Mesendoderm (in vitro differentiated cells): Measurements from ENCODE around the gene CCDC86.

ENCODE experiments used
- DNase-seq: peaks from one replicate; pipeline ENCODE4 v3.0.0; 2013
- H2AK5ac ChIP-seq: 2 replicates; pipeline ENCODE4 v1.6.1; 2013; ENCODE audit warnings: low read length, inconsistent platforms
- H2BK120ac ChIP-seq: 2 replicates; pipeline ENCODE4 v1.6.1; 2013; ENCODE audit warnings: low read depth, mild to moderate bottlenecking, low read length, moderate library complexity, mixed read lengths
- H2BK15ac ChIP-seq: replicated peaks from 2 replicates; pipeline ENCODE4 v1.6.1; 2013; ENCODE audit warnings: low read depth, mild to moderate bottlenecking, moderate library complexity
- H2BK5ac ChIP-seq: 2 replicates; pipeline ENCODE4 v1.6.1; 2013; ENCODE audit warnings: low read length, inconsistent platforms
- H3K18ac ChIP-seq: 2 replicates; pipeline ENCODE4 v1.6.1; 2013; ENCODE audit warnings: mild to moderate bottlenecking, low read length, mixed read lengths
- H3K23ac ChIP-seq: one replicate; pipeline ENCODE4 v1.6.1; 2013; ENCODE audit warnings: low read length
- H3K27ac ChIP-seq: 2 replicates; pipeline ENCODE4 v1.5.1; 2013; ENCODE audit warnings: low read depth, mild to moderate bottlenecking, inconsistent platforms, low read length, moderate library complexity
- H3K27me3 ChIP-seq: 2 replicates; pipeline ENCODE4 v1.6.1; 2013; ENCODE audit warnings: low read length, control low read depth, mild to moderate bottlenecking, inconsistent platforms; ENCODE audit not compliant: insufficient read depth, poor library complexity
- H3K36me3 ChIP-seq: 2 replicates; pipeline ENCODE4 v1.6.1; 2013; ENCODE audit warnings: low read length, inconsistent platforms; ENCODE audit not compliant: control insufficient read depth, insufficient read depth
- H3K4ac ChIP-seq: one replicate; pipeline ENCODE4 v1.6.1; 2013; ENCODE audit warnings: low read depth, mild to moderate bottlenecking, low read length, moderate library complexity
- H3K4me1 ChIP-seq: 2 replicates; pipeline ENCODE4 v1.6.1; 2013; ENCODE audit warnings: low read depth, low read length, inconsistent platforms; ENCODE audit not compliant: control insufficient read depth
- H3K4me2 ChIP-seq: 2 replicates; pipeline ENCODE4 v1.6.1; 2013; ENCODE audit warnings: low read length
- H3K4me3 ChIP-seq: 2 replicates; pipeline ENCODE4 v1.5.1; 2013; ENCODE audit warnings: mild to moderate bottlenecking, low read length
- H3K56ac ChIP-seq: one replicate; pipeline ENCODE4 v1.6.1; 2013; ENCODE audit warnings: low read length
- H3K79me1 ChIP-seq: 2 replicates; pipeline ENCODE4 v1.6.1; 2013; ENCODE audit warnings: low read length, inconsistent platforms
- H3K79me2 ChIP-seq: 2 replicates; pipeline ENCODE4 v1.6.1; 2013; ENCODE audit warnings: mild to moderate bottlenecking, low read length; ENCODE audit not compliant: control insufficient read depth, insufficient read depth
- H3K9ac ChIP-seq: 2 replicates; pipeline ENCODE4 v1.6.1; 2013; ENCODE audit warnings: low read length, inconsistent platforms
- H4K5ac ChIP-seq: one replicate; pipeline ENCODE4 v1.6.1; 2013; ENCODE audit warnings: low read length
- H4K8ac ChIP-seq: one replicate; pipeline ENCODE4 v1.6.1; 2013; ENCODE audit warnings: low read depth, mild to moderate bottlenecking, control low read depth, low read length, moderate library complexity
- WGBS: extraction: QIAGEN DNeasy Blood & Tissue Kit; methylation state at CpG from one replicate; pipeline ENCODE4 v1.1.7; 2013; ENCODE audit warnings: low lambda C conversion rate, missing lambda C conversion rate; ENCODE audit not compliant: insufficient coverage; ENCODE audit errors: extremely low coverage; 5-methylcytosine and 5-hydroxymethylcytosine counted together

Gene CCDC86

DNA sequence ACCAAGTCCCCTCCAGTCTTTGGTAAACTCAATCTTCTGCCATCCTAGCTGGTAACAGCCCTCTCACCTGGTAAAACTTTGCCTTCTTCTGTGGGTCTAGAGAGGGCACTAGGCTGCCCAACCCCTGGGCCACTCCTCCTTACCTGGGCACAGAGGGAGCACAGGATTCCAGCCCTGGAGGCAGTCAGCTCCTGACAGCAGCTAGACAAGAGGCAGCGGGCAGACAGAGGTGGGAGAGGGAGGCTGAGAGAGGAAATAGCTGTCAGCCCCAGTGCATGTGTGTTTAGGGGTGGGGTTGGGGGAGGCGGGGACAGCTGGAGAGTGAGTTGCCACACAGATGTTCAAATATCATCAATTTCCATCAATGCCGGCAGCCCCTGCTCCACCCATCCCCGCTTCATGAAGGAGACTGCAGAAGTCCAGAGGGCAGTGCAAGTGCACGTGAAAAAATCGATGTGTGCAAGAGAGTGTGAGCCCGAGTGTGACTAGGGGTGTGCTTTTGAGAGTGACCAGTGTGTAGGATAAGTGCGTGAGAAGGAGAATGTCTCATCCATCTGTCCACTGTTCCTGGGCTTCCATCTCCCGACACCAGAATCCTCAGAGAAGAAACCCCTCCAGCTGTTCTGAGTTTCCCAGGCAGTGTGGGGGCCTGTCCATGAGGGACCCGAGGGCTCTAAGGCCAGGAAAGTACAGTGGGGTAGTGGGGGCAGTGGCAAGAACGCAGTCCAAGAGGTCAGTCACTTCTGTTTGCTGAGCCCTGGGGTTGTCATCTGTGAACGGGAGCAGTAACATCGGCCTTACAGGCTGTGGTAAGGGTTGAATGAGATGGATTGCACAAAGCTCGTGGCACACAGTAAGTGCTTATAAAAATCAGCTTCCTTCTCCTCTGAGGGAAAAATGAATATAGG, 14.1 kb downstream of the CCDC86 start, which contains the start of gene PTGDR2:
PTGDR2 (minus strand) TSS at position 225 of the 908 bp plus-strand sequence. CDS start 2,228 bp downstream, outside the sequence.
- no peak within 1 kb of the TSS for H3K4me2 ChIP-seq
- WGBS, result no CpG with 5 or more reads among the region's 14 CpGs
- no peak within 1 kb of the TSS for H3K27ac ChIP-seq
- H3K79me1 ChIP-seq, result no peaks in the 10 kb centered on the region
- no peak within 1 kb of the TSS for H2AK5ac ChIP-seq
- no peak within 1 kb of the TSS for H3K18ac ChIP-seq
- H2BK15ac ChIP-seq, result no peak within 1 kb of the TSS
- no peaks in the 10 kb centered on the region for H3K79me2 ChIP-seq
- H3K56ac ChIP-seq, result no peak within 1 kb of the TSS
- H3K4me1 ChIP-seq, result no peaks in the 10 kb centered on the region
- no peak within 1 kb of the TSS for H3K9ac ChIP-seq
- H3K4ac ChIP-seq, result no peak within 1 kb of the TSS
- H3K36me3 ChIP-seq, result peaks cover 3% of the 10 kb centered on the region
- H4K8ac ChIP-seq, result no peak within 1 kb of the TSS
- no peak within 1 kb of the TSS for H2BK120ac ChIP-seq
- no peak within 1 kb of the TSS for H4K5ac ChIP-seq
- no peak within 1 kb of the TSS for H3K23ac ChIP-seq
- no peak within 1 kb of the TSS for H2BK5ac ChIP-seq
- no peak for DNase-seq
- H3K27me3 ChIP-seq, result no peaks in the 10 kb centered on the region
- H3K4me3 ChIP-seq, result no peak within 1 kb of the TSS

DNA sequence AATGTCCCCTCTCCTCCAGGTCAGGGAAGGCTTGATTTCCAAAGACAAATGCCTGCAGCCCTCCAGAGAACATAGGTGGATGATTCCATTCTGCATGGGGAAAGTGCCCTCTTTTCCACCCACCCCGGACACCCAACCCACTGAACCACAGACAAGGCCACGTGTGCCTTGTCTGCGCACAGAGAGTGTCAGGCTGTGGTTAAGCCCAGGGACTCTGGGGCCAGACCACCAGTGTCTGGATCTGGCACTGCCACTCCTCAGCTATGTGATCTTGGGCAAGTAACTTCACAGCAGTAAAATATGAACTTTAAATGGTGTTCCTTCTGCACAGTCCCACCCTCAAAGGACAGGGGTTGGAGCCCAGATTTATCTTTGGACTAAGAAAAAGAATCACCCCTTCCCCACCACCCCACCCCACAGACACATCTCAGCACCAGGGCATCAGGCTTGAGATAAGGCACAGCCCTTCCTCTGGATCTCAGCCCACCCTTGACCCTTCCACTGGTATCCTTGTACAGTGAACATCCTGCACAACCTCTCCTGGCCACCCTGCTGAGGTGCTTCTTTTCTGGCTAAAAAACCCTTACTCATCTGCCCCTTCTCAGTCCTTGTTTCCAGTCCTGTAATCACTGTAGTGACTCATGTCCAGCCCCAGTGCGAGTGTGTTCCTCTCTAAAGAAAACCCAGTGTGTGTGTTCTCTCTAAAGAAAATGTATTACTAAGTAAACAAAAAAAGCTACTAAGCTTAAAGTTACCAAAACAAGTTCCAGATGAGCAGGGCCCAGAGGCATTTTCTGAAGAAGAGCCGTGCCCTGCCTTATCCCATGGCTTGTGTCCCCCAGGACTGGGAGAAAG, 15.7 kb downstream of the CCDC86 start:
- Histone ChIP-seq H3K36me3 (no peaks in the 10 kb centered on the region), H3K9ac (no peak overlapping the region), H2BK5ac (no peak overlapping the region), H4K5ac (no peak overlapping the region), H3K79me1 (no peaks in the 10 kb centered on the region), H2BK120ac (no peak overlapping the region), H3K18ac (no peak overlapping the region), H3K79me2 (no peaks in the 10 kb centered on the region), H3K23ac (no peak overlapping the region), H2AK5ac (no peak overlapping the region), H3K27ac (no peak overlapping the region), H3K27me3 (no peaks in the 10 kb centered on the region), H3K56ac (no peak overlapping the region), H3K4ac (no peak overlapping the region), H3K4me1 (no peaks in the 10 kb centered on the region), H2BK15ac (no peak overlapping the region), H3K4me3 (no peak overlapping the region), H3K4me2 (no peak overlapping the region), H4K8ac (no peak overlapping the region)
- no CpG with 5 or more reads among the region's 5 CpGs for WGBS
- no peak for DNase-seq

DNA sequence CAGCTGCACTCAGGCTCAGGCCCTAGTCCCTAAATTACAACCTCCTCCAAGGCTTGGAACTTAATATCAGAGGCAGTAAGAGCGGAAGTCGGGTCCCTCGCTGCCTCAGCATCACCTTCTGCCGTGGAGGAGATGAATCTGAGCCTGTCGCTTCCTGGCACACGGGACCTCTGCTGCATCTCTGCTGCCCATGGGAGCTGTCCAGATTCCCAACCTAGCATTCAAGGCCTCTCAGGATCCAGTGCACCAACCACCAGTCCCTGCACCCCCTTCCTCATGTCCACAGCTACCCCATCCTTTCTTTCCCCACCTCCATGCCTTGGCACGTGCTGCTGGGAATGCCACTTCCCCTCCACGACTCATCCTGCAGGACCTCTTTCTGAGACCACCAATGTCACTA, 16.3 kb downstream of the CCDC86 start:
- no peak for DNase-seq
- no peak overlapping the region for H4K8ac ChIP-seq
- no CpG with 5 or more reads among the region's 8 CpGs for WGBS
- H3K18ac ChIP-seq, result no peak overlapping the region
- H4K5ac ChIP-seq, result no peak overlapping the region
- no peak overlapping the region for H2AK5ac ChIP-seq
- no peak overlapping the region for H3K27ac ChIP-seq
- H2BK15ac ChIP-seq, result no peak overlapping the region
- H3K36me3 ChIP-seq, result no peaks in the 10 kb centered on the region
- no peaks in the 10 kb centered on the region for H3K79me1 ChIP-seq
- no peak overlapping the region for H3K4me3 ChIP-seq
- H3K27me3 ChIP-seq, result no peaks in the 10 kb centered on the region
- no peak overlapping the region for H2BK5ac ChIP-seq
- no peak overlapping the region for H3K56ac ChIP-seq
- no peaks in the 10 kb centered on the region for H3K79me2 ChIP-seq
- H2BK120ac ChIP-seq, result no peak overlapping the region
- no peak overlapping the region for H3K4ac ChIP-seq
- H3K23ac ChIP-seq, result no peak overlapping the region
- H3K9ac ChIP-seq, result no peak overlapping the region
- H3K4me1 ChIP-seq, result no peaks in the 10 kb centered on the region
- H3K4me2 ChIP-seq, result no peak overlapping the region

DNA sequence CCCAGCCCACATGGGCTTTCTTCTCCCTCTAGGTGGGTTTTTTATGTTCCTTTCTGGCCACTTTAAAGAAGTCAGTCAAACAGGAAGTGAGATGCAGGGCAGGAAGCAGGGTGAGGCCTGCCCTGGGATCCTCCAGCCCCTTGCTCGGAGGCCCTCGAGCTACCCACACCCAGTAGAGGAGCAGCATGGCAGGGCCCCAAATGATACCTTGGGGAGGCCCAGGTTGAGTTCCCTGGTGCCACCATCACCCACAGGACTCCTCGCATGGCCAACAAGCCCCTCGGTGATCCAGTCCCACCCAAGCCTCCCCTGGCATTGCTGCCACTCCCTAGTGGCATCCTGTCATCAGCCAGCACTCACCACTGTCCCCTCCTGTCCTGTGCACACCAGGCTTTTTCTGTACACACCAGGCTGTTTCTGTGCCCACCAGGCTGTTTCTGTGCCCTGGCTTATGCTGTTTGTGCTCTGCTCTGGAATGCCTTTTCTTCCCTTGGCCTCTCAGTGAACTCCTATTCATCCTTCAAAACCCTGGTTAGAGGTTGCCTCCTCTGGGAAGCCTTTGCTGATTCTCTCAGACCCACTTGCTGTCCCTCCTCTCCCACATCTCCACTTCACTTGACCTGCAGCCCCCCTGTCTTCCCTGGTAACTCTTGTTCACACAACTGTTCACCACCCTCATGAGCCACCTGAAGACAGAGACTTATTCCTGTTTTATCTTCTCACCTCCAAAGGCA, 17.0 kb downstream of the CCDC86 start:
- no peak overlapping the region for H2BK5ac ChIP-seq

DNA sequence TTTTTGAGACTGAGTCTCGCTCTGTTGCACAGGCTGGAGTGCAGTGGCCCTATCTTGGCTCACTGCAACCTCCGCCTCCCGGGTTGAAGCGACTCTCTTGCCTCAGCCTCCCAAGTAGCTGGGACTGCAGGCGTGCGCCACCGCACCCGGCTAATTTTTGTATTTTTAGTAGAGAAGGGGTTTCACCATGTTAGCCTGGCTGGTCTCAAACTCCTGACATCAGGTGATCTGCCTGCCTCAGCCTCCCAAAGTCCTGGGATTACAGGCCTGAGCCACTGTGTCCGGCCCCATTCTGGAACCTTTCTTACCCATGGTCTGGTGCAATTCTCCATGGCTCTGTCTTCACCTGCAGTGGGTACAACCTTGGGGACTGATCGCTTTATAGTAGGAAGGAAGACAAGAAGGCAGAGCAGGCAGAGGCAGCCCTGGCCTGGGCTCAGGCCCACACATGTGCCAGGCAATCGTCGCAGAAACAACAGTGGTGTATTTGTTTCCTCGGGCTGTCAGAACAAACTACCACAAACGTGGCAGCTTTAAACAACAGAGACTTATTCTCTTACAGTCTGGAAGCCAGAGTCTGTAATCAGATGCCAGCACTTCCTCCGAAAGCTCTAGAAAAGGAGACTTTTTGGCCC, 17.8 kb downstream of the CCDC86 start:
- H4K8ac ChIP-seq, result no peak overlapping the region
- no peak overlapping the region for H3K56ac ChIP-seq
- no peak overlapping the region for H3K4me3 ChIP-seq
- H4K5ac ChIP-seq, result no peak overlapping the region
- H2BK5ac ChIP-seq, result no peak overlapping the region
- H3K79me2 ChIP-seq, result no peaks in the 10 kb centered on the region
- WGBS, result no CpG with 5 or more reads among the region's 15 CpGs
- H3K27ac ChIP-seq, result no peak overlapping the region
- no peaks in the 10 kb centered on the region for H3K79me1 ChIP-seq
- H3K36me3 ChIP-seq, result no peaks in the 10 kb centered on the region
- H3K4me1 ChIP-seq, result no peaks in the 10 kb centered on the region
- no peak overlapping the region for H2BK15ac ChIP-seq
- H3K27me3 ChIP-seq, result no peaks in the 10 kb centered on the region
- no peak overlapping the region for H2AK5ac ChIP-seq
- no peak overlapping the region for H3K4me2 ChIP-seq
- H3K4ac ChIP-seq, result no peak overlapping the region
- no peak overlapping the region for H3K9ac ChIP-seq
- no peak overlapping the region for H3K23ac ChIP-seq
- DNase-seq, result no peak
- H2BK120ac ChIP-seq, result no peak overlapping the region
- H3K18ac ChIP-seq, result no peak overlapping the region

More for the DNA sequence above, 17.0 kb downstream of the CCDC86 start:
- Histone ChIP-seq H3K9ac (no peak overlapping the region), H3K79me2 (no peaks in the 10 kb centered on the region), H3K36me3 (no peaks in the 10 kb centered on the region), H3K27ac (no peak overlapping the region), H3K79me1 (no peaks in the 10 kb centered on the region), H3K27me3 (no peaks in the 10 kb centered on the region), H3K4me2 (no peak overlapping the region), H3K4me1 (no peaks in the 10 kb centered on the region), H2BK15ac (no peak overlapping the region), H3K23ac (no peak overlapping the region), H2AK5ac (no peak overlapping the region), H2BK120ac (no peak overlapping the region), H3K4me3 (no peak overlapping the region), H4K5ac (no peak overlapping the region), H3K18ac (no peak overlapping the region), H3K4ac (no peak overlapping the region), H3K56ac (no peak overlapping the region), H4K8ac (no peak overlapping the region)
- no CpG with 5 or more reads among the region's 4 CpGs for WGBS
- no peak for DNase-seq
